Measurements from ENCODE around the gene AFM. TPM values are rescaled to one million over a fixed set of nuclear protein-coding genes. Genes with fewer than 3 reads are reported as not detected.

AFM gene
- polyA plus RNA-seq, 1 donor from 2014 or later = not detected

DNA sequence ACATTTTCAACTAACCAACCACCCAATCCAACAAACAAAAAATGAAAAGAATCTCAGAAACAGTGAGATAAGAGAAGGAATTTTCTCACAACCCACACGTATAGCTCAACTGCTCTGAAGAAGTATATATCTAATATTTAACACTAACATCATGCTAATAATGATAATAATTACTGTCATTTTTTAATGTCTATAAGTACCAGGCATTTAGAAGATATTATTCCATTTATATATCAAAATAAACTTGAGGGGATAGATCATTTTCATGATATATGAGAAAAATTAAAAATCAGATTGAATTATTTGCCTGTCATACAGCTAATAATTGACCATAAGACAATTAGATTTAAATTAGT, 49.8 kb upstream of the AFM start (continued):
- TF ChIP-seq, protein P1, sequence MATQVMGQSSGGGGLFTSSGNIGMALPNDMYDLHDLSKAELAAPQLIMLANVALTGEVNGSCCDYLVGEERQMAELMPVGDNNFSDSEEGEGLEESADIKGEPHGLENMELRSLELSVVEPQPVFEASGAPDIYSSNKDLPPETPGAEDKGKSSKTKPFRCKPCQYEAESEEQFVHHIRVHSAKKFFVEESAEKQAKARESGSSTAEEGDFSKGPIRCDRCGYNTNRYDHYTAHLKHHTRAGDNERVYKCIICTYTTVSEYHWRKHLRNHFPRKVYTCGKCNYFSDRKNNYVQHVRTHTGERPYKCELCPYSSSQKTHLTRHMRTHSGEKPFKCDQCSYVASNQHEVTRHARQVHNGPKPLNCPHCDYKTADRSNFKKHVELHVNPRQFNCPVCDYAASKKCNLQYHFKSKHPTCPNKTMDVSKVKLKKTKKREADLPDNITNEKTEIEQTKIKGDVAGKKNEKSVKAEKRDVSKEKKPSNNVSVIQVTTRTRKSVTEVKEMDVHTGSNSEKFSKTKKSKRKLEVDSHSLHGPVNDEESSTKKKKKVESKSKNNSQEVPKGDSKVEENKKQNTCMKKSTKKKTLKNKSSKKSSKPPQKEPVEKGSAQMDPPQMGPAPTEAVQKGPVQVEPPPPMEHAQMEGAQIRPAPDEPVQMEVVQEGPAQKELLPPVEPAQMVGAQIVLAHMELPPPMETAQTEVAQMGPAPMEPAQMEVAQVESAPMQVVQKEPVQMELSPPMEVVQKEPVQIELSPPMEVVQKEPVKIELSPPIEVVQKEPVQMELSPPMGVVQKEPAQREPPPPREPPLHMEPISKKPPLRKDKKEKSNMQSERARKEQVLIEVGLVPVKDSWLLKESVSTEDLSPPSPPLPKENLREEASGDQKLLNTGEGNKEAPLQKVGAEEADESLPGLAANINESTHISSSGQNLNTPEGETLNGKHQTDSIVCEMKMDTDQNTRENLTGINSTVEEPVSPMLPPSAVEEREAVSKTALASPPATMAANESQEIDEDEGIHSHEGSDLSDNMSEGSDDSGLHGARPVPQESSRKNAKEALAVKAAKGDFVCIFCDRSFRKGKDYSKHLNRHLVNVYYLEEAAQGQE (IDR thresholded peaks at IDR 0.05; ENCODE audit: borderline replicate concordance) = no peak

DNA sequence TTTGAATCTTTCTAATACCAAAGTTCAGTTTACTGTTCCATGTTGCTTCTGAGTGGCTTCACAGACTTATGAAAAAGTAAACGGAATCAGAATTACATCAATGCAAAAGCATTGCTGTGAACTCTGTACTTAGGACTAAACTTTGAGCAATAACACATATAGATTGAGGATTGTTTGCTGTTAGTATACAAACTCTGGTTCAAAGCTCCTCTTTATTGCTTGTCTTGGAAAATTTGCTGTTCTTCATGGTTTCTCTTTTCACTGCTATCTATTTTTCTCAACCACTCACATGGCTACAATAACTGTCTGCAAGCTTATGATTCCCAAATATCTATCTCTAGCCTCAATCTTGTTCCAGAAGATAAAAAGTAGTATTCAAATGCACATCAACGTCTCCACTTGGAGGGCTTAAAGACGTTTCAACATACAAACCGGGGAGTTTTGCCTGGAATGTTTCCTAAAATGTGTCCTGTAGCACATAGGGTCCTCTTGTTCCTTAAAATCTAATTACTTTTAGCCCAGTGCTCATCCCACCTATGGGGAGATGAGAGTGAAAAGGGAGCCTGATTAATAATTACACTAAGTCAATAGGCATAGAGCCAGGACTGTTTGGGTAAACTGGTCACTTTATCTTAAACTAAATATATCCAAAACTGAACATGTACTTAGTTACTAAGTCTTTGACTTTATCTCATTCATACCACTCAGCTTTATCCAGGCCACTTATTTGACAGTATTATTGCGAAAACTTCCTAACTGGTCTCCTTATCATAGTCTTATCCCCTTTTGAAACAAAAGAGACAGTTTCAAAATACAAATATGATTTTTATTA, 49.2 kb upstream of the AFM start:
- Histone ChIP-seq H3K4me2 (ENCODE audit: low read length) (no peak overlapping the region), H3K27me3 (ENCODE audit: insufficient read depth, low read depth, low read length) (no peaks in the 10 kb centered on the region), H3K9ac (ENCODE audit: low read length) (no peak overlapping the region), H3K4me3 (ENCODE audit: low read length) (no peak overlapping the region), H3F3A (ENCODE audit: insufficient read depth, low read length, poor library complexity, severe bottlenecking) (no peaks in the 10 kb centered on the region), H3K9me3 (ENCODE audit: low read length) (no peaks in the 10 kb centered on the region), H3K27ac (ENCODE audit: low read length) (no peak overlapping the region), H2AFZ (ENCODE audit: low read depth, low read length) (no peak overlapping the region), H4K20me1 (ENCODE audit: insufficient read depth) (no peaks in the 10 kb centered on the region), H3K9me2 (ENCODE audit: insufficient read depth, low read length) (no peaks in the 10 kb centered on the region), H3K36me3 (ENCODE audit: insufficient read depth, low read length) (no peaks in the 10 kb centered on the region), H3K79me2 (replicated peaks; ENCODE audit: insufficient read depth, low read length) (no peaks in the 10 kb centered on the region)
- TF ChIP-seq SMC3 (conservative IDR thresholded peaks at IDR 0.05; ENCODE audit: poor library complexity) (no peak), TAF1 (IDR thresholded peaks at IDR 0.05; ENCODE audit: low read depth) (no peak), EP300 (conservative IDR thresholded peaks at IDR 0.05; ENCODE audit: poor library complexity, severe bottlenecking) (no peak), EZH2 (IDR thresholded peaks at IDR 0.05; ENCODE audit: borderline replicate concordance, insufficient read depth, low read length, poor library complexity, severe bottlenecking) (no peak), RAD21 (conservative IDR thresholded peaks at IDR 0.05) (no peak), MXI1 (conservative IDR thresholded peaks at IDR 0.05; ENCODE audit: poor library complexity, severe bottlenecking) (no peak), POLR2AphosphoS5 (IDR thresholded peaks at IDR 0.05) (no peak)
- TF ChIP-seq, protein P1 (IDR thresholded peaks at IDR 0.05; ENCODE audit: borderline replicate concordance) = no peak
- TF ChIP-seq, protein P2, sequence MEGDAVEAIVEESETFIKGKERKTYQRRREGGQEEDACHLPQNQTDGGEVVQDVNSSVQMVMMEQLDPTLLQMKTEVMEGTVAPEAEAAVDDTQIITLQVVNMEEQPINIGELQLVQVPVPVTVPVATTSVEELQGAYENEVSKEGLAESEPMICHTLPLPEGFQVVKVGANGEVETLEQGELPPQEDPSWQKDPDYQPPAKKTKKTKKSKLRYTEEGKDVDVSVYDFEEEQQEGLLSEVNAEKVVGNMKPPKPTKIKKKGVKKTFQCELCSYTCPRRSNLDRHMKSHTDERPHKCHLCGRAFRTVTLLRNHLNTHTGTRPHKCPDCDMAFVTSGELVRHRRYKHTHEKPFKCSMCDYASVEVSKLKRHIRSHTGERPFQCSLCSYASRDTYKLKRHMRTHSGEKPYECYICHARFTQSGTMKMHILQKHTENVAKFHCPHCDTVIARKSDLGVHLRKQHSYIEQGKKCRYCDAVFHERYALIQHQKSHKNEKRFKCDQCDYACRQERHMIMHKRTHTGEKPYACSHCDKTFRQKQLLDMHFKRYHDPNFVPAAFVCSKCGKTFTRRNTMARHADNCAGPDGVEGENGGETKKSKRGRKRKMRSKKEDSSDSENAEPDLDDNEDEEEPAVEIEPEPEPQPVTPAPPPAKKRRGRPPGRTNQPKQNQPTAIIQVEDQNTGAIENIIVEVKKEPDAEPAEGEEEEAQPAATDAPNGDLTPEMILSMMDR (IDR thresholded peaks at IDR 0.05; ENCODE audit: poor library complexity, severe bottlenecking) = no peak
